ENCODE results near the gene PTGIS. TPM values are rescaled to one million over a fixed set of nuclear protein-coding genes. Genes with fewer than 3 reads are reported as not detected.

PTGIS gene
- total RNA-seq, 2 experiments from 2014 or later, result not detected

DNA sequence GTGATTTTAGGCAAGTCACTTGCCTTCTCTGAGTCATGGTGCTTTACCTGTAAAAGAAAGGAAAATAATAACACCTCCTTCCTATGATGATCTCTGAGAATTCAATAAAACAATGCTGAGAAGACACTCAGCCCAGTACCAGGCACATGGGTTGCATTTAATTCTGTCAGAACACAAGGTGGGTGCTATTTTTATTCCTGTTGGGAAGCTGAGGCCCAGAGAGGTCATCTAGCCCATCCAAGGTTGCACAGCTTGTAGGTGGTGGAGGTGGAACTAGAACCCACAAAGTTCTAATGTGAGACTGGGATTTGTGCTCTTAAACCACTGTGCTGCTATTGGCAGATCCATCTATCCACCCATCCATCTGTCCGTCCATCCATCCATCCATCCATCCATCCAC lies 39.6 kb upstream of the PTGIS start:
- POLR2A ChIA-PET, result no interaction called here
- H3K9me3 ChIP-seq (ENCODE audit: low read length), result no peaks in the 10 kb centered on the region
- CTCF ChIA-PET (ENCODE audit: unreplicated experiment), result interaction anchor here (1.0 to 1.5 kb wide), 3 partner anchors 65 to 241 kb away, joined by 3 to 9 read pairs (median 5); no protein-coding TSS in a partner anchor
- no peaks in the 10 kb centered on the region for H3K79me2 ChIP-seq (ENCODE audit: insufficient read depth, low read depth, low read length)
- H3K4me2 ChIP-seq (ENCODE audit: low read length), result no peak overlapping the region
- BruUV-seq (replicated peaks), result no TSS peak
- no peak overlapping the region for H3K27ac ChIP-seq (ENCODE audit: low read depth, low read length, poor library complexity, severe bottlenecking)
- H2AFZ ChIP-seq (ENCODE audit: low read length), result no peak overlapping the region
- H3K4me1 ChIP-seq (ENCODE audit: insufficient read depth, low read length, poor library complexity, severe bottlenecking), result peaks cover 37% of the 10 kb centered on the region
- TF ChIP-seq, protein P1, sequence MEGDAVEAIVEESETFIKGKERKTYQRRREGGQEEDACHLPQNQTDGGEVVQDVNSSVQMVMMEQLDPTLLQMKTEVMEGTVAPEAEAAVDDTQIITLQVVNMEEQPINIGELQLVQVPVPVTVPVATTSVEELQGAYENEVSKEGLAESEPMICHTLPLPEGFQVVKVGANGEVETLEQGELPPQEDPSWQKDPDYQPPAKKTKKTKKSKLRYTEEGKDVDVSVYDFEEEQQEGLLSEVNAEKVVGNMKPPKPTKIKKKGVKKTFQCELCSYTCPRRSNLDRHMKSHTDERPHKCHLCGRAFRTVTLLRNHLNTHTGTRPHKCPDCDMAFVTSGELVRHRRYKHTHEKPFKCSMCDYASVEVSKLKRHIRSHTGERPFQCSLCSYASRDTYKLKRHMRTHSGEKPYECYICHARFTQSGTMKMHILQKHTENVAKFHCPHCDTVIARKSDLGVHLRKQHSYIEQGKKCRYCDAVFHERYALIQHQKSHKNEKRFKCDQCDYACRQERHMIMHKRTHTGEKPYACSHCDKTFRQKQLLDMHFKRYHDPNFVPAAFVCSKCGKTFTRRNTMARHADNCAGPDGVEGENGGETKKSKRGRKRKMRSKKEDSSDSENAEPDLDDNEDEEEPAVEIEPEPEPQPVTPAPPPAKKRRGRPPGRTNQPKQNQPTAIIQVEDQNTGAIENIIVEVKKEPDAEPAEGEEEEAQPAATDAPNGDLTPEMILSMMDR (conservative IDR thresholded peaks at IDR 0.05; ENCODE audit: low read length), result no peak
- TF ChIP-seq EZH2phosphoT487 (IDR thresholded peaks at IDR 0.05; ENCODE audit: borderline replicate concordance, low read depth, low read length), result no peak
- H4K20me1 ChIP-seq (ENCODE audit: insufficient read depth, low read length), result no peaks in the 10 kb centered on the region
- no peaks in the 10 kb centered on the region for H3K36me3 ChIP-seq (ENCODE audit: insufficient read depth, low read length)
- no peak for DNase-seq (ENCODE audit: low spot score)
- no peak overlapping the region for H3K4me3 ChIP-seq (ENCODE audit: low read depth, low read length, poor library complexity, severe bottlenecking)
- intact Hi-C loops (cut with micrococcal nuclease; ENCODE audit: unreplicated experiment), result no loop called here
- H3K9me2 ChIP-seq (ENCODE audit: insufficient read depth, low read length), result no peaks in the 10 kb centered on the region

DNA sequence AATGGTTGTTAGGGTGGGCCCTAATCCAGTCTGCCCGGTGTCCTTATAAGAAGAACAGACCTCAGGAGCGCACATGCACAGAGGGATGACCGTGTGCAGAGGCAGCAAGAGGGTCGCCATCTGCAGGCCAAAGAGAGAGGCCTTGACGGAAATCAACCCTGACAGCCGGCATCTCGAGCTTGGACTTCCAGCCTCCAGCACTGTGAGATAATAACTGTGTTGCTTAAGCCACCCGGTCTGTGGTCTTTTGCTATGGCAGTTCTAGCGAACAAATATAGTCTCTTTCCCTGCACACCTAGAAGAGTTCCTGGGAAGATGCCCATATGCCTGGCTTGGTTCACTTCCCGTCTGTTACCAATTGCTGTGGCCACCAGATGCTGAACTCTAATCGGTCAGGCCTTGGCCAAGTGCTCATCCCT lies 35.3 kb upstream of the PTGIS start:
- Histone ChIP-seq H2AFZ (ENCODE audit: low read length) (peak overlapping the region; percentile 27; the same call in 1 of the 2 replicates), H3K79me2 (ENCODE audit: insufficient read depth, low read depth, low read length) (no peaks in the 10 kb centered on the region), H3K4me1 (ENCODE audit: insufficient read depth, low read length, poor library complexity, severe bottlenecking) (peaks cover 22% of the 10 kb centered on the region), H3K4me2 (ENCODE audit: low read length) (peak overlapping the region; percentile 25; the same call in 1 of the 2 replicates), H3K36me3 (ENCODE audit: insufficient read depth, low read length) (no peaks in the 10 kb centered on the region), H3K9me3 (ENCODE audit: low read length) (peaks cover 1% of the 10 kb centered on the region), H3K9me2 (ENCODE audit: insufficient read depth, low read length) (no peaks in the 10 kb centered on the region), H3K4me3 (ENCODE audit: low read depth, low read length, poor library complexity, severe bottlenecking) (no peak overlapping the region), H4K20me1 (ENCODE audit: insufficient read depth, low read length) (no peaks in the 10 kb centered on the region), H3K27ac (ENCODE audit: low read depth, low read length, poor library complexity, severe bottlenecking) (no peak overlapping the region)
- DNase-seq (ENCODE audit: low spot score), result peak; percentile 62
- ChIA-PET CTCF (ENCODE audit: unreplicated experiment) (interaction anchor here (1.5 kb wide), 1 partner anchor 63 kb away, joined by 5 read pairs; no protein-coding TSS in a partner anchor), POLR2A (no interaction called here)
- TF ChIP-seq, protein P1 (conservative IDR thresholded peaks at IDR 0.05; ENCODE audit: low read length), result peak; percentile 71
- TF ChIP-seq EZH2phosphoT487 (IDR thresholded peaks at IDR 0.05; ENCODE audit: borderline replicate concordance, low read depth, low read length), result no peak
- intact Hi-C loops (cut with micrococcal nuclease; ENCODE audit: unreplicated experiment), result no loop called here
- no TSS peak for BruUV-seq (replicated peaks)

DNA sequence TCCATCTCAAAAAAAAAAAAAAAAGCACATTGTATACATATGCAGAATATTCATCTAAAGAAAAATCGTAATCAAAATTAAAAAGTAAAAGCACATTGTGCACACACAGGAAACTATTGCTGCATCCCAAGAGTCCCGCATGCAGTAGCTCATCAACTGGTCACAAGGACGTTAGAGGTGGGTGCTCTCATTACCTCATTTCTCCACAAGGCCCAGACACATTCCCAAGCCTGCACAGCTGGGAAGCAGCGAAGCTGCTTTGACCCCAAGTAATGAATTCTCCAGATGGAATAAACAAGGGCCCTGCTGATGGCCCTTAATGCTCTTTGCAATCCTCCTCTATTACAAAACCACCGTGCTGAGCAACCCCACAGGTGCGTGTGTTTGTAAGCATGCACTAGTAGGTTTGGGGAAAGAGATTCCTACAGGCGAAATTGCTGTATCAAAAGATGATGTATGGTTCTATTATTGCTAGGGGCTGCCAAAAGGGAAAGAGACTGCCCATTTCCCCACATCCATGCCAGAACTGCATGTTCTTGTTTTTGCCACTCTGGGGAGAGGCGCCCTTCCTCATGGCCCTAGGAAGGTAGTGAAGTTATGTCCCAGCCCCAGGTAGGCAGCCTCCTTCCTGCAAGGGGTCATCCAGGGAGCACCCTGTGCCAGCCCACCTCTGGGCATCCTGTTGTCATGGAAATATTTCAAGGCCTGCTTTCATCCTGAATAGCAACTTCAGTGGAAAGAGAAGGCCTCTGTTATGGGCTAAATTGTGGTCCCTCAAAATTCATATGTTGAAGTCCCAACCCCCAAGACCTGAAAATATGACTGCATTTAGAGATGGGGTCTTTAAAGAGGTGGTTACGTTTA lies 34.6 kb upstream of the PTGIS start:
- Histone ChIP-seq H2AFZ (ENCODE audit: low read length) (peak overlapping the region; percentile 27; the same call in 1 of the 2 replicates), H4K20me1 (ENCODE audit: insufficient read depth, low read length) (no peaks in the 10 kb centered on the region), H3K9me2 (ENCODE audit: insufficient read depth, low read length) (no peaks in the 10 kb centered on the region), H3K4me3 (ENCODE audit: low read depth, low read length, poor library complexity, severe bottlenecking) (no peak overlapping the region), H3K36me3 (ENCODE audit: insufficient read depth, low read length) (no peaks in the 10 kb centered on the region), H3K79me2 (ENCODE audit: insufficient read depth, low read depth, low read length) (no peaks in the 10 kb centered on the region), H3K27ac (ENCODE audit: low read depth, low read length, poor library complexity, severe bottlenecking) (no peak overlapping the region), H3K9me3 (ENCODE audit: low read length) (peaks cover 8% of the 10 kb centered on the region), H3K4me2 (ENCODE audit: low read length) (no peak overlapping the region), H3K4me1 (ENCODE audit: insufficient read depth, low read length, poor library complexity, severe bottlenecking) (peaks cover 27% of the 10 kb centered on the region)
- TF ChIP-seq, protein P1 (conservative IDR thresholded peaks at IDR 0.05; ENCODE audit: low read length), result no peak
- no peak for TF ChIP-seq EZH2phosphoT487 (IDR thresholded peaks at IDR 0.05; ENCODE audit: borderline replicate concordance, low read depth, low read length)
- POLR2A ChIA-PET, result interaction anchor here (0.7 kb wide), 1 partner anchor 24 kb away, joined by 3 read pairs; no protein-coding TSS in a partner anchor
- BruUV-seq (replicated peaks), result no TSS peak
- DNase-seq (ENCODE audit: low spot score), result no peak
- intact Hi-C loops (cut with micrococcal nuclease; ENCODE audit: unreplicated experiment), result no loop called here
- CTCF ChIA-PET (ENCODE audit: unreplicated experiment), result no interaction called here
